Measurements from ENCODE around the gene BTG2. TPM values are rescaled to one million over a fixed set of nuclear protein-coding genes. Genes with fewer than 3 reads are reported as not detected.

Gene BTG2
- total RNA-seq, 2 donors from 2014 or later: 119 to 164 TPM

DNA sequence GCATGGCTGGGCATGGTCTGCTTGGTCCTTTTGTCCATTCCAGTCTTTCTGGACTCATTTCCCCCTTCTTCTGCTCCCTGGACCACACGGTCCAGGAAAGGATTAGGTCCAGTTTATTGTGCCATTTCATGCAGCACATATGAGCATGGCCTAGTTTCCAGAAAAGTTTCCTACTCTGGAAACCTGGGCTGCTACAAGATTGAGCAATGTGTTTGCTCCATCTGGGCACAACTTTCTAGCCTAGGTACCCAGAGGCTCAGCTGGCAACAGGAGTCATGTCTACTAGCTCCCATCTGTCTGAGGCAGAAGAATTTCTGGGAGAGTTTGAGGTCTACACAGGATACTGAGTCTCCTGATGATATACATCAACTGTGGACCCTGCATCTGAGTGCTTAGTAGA is 30.8 kb downstream of the BTG2 start:
- H3K27me3 ChIP-seq (replicated peaks; ENCODE audit: insufficient read depth): no peaks in the 10 kb centered on the region
- no peak overlapping the region for H3K4me3 ChIP-seq
- peaks cover 10 to 19% of the 10 kb centered on the region in 2 donors for H3K4me1 ChIP-seq (ENCODE audit: control insufficient read depth in 1 of 2, low read depth in 2 of 2)
- H3K9me3 ChIP-seq: no peaks in the 10 kb centered on the region
- no peaks in the 10 kb centered on the region for H3K36me3 ChIP-seq
- peak overlapping the region; percentile 65 to 69 for H3K27ac ChIP-seq
- ATAC-seq (ENCODE audit: insufficient number of reproducible peaks, low FRiP score, low read depth): no peak
- DNase-seq (ENCODE audit: low spot score): no peak
- TF ChIP-seq, protein P1, sequence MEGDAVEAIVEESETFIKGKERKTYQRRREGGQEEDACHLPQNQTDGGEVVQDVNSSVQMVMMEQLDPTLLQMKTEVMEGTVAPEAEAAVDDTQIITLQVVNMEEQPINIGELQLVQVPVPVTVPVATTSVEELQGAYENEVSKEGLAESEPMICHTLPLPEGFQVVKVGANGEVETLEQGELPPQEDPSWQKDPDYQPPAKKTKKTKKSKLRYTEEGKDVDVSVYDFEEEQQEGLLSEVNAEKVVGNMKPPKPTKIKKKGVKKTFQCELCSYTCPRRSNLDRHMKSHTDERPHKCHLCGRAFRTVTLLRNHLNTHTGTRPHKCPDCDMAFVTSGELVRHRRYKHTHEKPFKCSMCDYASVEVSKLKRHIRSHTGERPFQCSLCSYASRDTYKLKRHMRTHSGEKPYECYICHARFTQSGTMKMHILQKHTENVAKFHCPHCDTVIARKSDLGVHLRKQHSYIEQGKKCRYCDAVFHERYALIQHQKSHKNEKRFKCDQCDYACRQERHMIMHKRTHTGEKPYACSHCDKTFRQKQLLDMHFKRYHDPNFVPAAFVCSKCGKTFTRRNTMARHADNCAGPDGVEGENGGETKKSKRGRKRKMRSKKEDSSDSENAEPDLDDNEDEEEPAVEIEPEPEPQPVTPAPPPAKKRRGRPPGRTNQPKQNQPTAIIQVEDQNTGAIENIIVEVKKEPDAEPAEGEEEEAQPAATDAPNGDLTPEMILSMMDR (IDR thresholded peaks at IDR 0.05): no peak

DNA sequence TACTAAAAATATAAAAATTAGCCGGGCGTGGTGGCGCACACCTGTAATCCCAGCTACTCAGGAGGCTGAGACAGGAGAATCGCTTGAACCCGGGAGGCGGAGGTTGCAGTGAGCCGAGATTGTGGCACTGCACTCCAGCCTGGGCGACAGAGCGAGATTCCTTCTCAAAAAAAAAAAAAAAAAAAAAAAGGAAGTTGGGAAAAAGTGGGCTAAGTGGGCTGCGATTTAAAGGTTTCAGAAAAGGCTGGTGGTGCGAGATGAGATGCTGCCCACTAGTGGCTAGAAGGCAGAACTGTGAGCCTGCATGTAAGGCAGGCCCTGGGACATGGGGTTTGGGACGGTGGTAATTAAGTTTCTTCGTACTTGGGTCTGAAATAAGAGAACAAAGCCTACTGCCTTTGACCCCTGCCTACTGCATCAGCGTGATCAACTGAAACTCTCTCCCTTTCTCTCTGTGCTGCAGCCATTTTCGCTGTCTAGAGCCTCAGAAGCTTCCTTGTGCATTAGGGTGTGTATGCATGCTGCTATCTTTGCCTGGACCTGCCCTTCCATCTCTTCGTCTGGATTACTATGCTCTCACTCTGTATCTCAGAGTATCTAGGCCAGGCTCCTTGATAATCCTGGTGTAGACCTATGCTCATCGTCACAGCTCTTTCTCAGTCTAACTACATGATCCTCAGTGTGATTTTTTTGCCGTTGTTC is 33.2 kb downstream of the BTG2 start:
- DNase-seq (ENCODE audit: low spot score) (no peak), ATAC-seq (ENCODE audit: insufficient number of reproducible peaks, low FRiP score, low read depth) (no peak)
- Histone ChIP-seq H3K36me3 (no peaks in the 10 kb centered on the region), H3K4me1 (ENCODE audit: control insufficient read depth in 1 of 2, low read depth in 2 of 2) (peaks cover 10 to 29% of the 10 kb centered on the region in 2 donors), H3K9me3 (no peaks in the 10 kb centered on the region), H3K27ac (no peak overlapping the region), H3K27me3 (replicated peaks; ENCODE audit: insufficient read depth) (no peaks in the 10 kb centered on the region), H3K4me3 (no peak overlapping the region)
- TF ChIP-seq, protein P1 (IDR thresholded peaks at IDR 0.05): peak; percentile 90

DNA sequence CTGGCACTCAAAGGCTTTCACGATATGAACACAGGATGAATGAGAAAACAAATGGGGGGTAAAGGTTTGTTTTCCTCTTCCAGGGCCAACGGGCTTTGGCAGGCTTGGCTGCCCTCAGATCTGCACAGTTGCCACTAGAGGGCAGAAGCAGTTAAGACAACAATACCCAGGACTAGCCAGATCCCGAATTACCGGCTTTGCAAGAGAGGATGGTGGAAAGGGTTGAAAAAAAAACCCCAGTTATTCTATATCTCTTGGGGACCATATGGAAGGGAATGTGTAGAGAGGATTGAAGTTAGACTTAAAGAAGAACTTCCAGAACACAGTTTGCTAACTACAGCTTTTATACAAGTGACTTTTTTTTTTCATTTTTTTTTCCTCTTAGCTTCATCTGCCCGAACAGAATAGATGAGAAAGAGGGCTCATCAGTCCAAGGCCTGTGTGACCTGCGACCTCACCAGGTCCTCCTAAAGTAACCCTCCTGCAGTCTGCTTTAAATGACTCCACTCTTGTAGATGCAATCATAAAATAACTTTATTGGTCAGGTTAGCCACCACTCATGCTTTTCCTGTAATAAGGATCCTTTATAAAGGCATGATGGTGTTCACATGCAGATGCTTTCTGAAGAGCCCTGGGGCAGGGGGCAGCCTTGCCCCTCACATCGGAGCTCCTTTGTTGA is 34.9 kb downstream of the BTG2 start:
- TF ChIP-seq, protein P1 (IDR thresholded peaks at IDR 0.05): peak; percentile 90
- no peak overlapping the region for H3K27ac ChIP-seq
- no peaks in the 10 kb centered on the region for H3K36me3 ChIP-seq
- H3K27me3 ChIP-seq (replicated peaks; ENCODE audit: insufficient read depth): no peaks in the 10 kb centered on the region
- H3K9me3 ChIP-seq: no peaks in the 10 kb centered on the region
- peaks cover 17 to 44% of the 10 kb centered on the region in 2 donors for H3K4me1 ChIP-seq (ENCODE audit: control insufficient read depth in 1 of 2, low read depth in 2 of 2)
- peak; percentile 59 for ATAC-seq (ENCODE audit: insufficient number of reproducible peaks, low FRiP score, low read depth)
- DNase-seq (ENCODE audit: low spot score): no peak
- no peak overlapping the region for H3K4me3 ChIP-seq

DNA sequence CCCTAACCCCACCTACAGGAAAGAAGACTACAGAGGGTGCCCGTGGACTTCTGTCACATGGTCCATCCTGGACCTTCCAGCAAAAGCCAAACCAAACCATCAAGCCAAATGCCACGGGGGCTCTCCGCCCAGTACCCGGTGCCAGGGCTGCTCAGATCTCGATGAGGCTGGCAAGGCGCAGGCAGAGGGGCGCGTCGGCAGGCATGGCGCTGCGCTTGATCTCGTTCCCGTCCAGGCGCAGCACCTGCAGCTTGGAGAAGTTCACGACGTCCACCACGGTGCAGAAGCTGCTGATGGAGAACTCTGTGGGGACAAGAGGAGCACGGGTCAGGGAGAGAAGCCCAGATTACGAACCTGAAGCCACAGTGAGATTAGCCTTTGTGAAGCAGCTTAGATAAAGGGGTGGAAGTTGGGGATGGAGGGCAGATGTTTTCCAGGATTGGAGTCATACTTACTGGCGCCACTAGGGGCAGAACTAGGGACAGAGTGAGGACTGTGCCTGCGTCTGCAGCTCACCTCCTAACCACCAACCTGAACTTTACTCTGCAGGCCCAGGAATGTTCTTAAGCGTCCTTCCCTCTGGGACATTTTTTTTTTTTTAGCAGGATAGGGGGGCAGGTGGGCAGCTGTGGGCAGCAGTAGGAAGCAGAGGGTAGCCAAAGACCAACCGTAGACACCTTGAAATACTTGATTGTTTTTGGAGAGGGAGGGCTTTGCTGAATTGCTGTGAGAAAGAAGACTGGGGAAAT is 37.0 kb downstream of the BTG2 start:
- peak; percentile 32 for ATAC-seq (ENCODE audit: insufficient number of reproducible peaks, low FRiP score, low read depth)
- Histone ChIP-seq H3K27ac (no peak overlapping the region), H3K27me3 (replicated peaks; ENCODE audit: insufficient read depth) (no peaks in the 10 kb centered on the region)

More for the DNA sequence above, 37.0 kb downstream of the BTG2 start:
- H3K4me3 ChIP-seq: no peak overlapping the region
- no peaks in the 10 kb centered on the region for H3K9me3 ChIP-seq
- no peak for DNase-seq (ENCODE audit: low spot score)
- peaks cover 7 to 46% of the 10 kb centered on the region in 2 donors for H3K4me1 ChIP-seq (ENCODE audit: control insufficient read depth in 1 of 2, low read depth in 2 of 2)
- TF ChIP-seq, protein P1 (IDR thresholded peaks at IDR 0.05): peak; percentile 84
- H3K36me3 ChIP-seq: peaks cover 5% of the 10 kb centered on the region
